H1 (cell line): ENCODE results near the gene TEX51. TPM values are rescaled to one million over a fixed set of nuclear protein-coding genes. Genes with fewer than 3 reads are reported as not detected.

Experiments used
- KDM5A ChIP-seq: fragments of 200-600 bp; IDR thresholded peaks from 2 replicates; pipeline ENCODE4 v1.7.1; 2012; ENCODE audit warnings: mild to moderate bottlenecking, low read length, inconsistent platforms, mixed read lengths
- polyA plus RNA-seq, 7 experiments: library from polyadenylated mRNA; depleted of rRNA in 3 of 7; stranded (reverse) in 5 of 7; unstranded in 2 of 7; fragments of >200 nt in 5 of 7; fragments of 200-250 nt in 2 of 7; gene quantifications; 1 replicate in 5 of 7; 2 replicates in 1 of 7; 4 replicates in 1 of 7; pipeline versions ENCODE4 v1.2.1 to v1.2.3, GENCODE V29; 2011 to 2013; ENCODE audit warnings: missing spikeins in 2 of 7, mixed read lengths in 2 of 7
- total RNA-seq: library from RNA; stranded (reverse); fragmentation: NEBNext Ultra II Directional; extraction: Animal tissue kit (Norgen Biotek cat#: 25700); gene quantifications from 2 replicates; pipeline ENCODE4 v1.2.1, GENCODE V29; 2021

Gene TEX51
- total and polyA plus RNA-seq, 2 of the 8 experiments (the other 6 are each of a cell fraction or from before 2014, with no cell fraction given): not detected

DNA sequence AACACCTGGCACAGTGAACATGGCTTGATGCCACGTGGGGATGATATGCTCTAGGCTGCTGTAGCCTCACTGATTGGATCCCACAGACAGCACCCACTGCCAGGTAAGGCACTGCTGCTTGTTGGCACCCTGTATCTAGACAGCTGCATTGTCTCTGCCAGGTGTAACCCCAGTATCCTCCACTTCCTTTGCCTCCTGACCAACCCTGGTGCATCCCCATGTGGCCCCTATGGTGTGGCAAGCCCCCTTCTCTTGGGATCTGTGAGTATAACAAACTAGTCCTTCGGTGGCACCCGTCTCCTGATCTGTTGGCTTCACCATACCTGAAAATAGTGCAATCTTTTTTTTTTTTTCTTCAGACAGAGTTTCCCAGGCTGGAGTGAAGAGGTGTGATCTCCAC, 11.1 kb downstream of the TEX51 start (continued):
- no peak for TF ChIP-seq KDM5A
